HepG2 (cell line): ENCODE measurements around the gene ABHD17A. TPM values are rescaled to one million over a fixed set of nuclear protein-coding genes. Genes with fewer than 3 reads are reported as not detected.
A peak's percentile ranks its signal among the peaks of the same experiment; 100 is the strongest.

Source experiments
- ATF3 ChIP-seq: sonication (generic); formaldehyde crosslinking; IDR thresholded peaks from 2 replicates; pipeline ENCODE4 v1.4.0; 2020; ENCODE audit warnings: missing genetic modification reagents
- ATF6 ChIP-seq: sonication (generic); formaldehyde crosslinking; conservative IDR thresholded peaks from 2 replicates; pipeline ENCODE4 v1.4.0; 2020; ENCODE audit warnings: missing genetic modification reagents
- CCDC6 ChIP-seq: sonication (generic); formaldehyde crosslinking; IDR thresholded peaks from 2 replicates; pipeline ENCODE4 v1.8.1; 2022; ENCODE audit warnings: mild to moderate bottlenecking, missing genetic modification reagents, moderate library complexity
- CEBPZ ChIP-seq: IDR thresholded peaks from 2 replicates; pipeline ENCODE4 v1.6.1; 2012; ENCODE audit warnings: low read length, improper control_type of control experiment
- GRHL1 ChIP-seq: sonication (generic); formaldehyde crosslinking; conservative IDR thresholded peaks from 2 replicates; pipeline ENCODE4 v1.8.0; 2022; ENCODE audit warnings: missing genetic modification reagents
- HCFC1 ChIP-seq: fragments of 150-350 bp; IDR thresholded peaks from 2 replicates; pipeline ENCODE4 v1.6.1; 2014; ENCODE audit warnings: low read depth, low read length
- JDP2 ChIP-seq: sonication (generic); formaldehyde crosslinking; IDR thresholded peaks from 2 replicates; pipeline ENCODE4 v1.8.1; 2022; ENCODE audit warnings: missing genetic modification reagents, borderline replicate concordance
- MLLT10 ChIP-seq: sonication (generic); formaldehyde crosslinking; IDR thresholded peaks from 2 replicates; pipeline ENCODE4 v1.4.0; 2020; ENCODE audit warnings: missing genetic modification reagents
- NR0B2 ChIP-seq: sonication (generic); formaldehyde crosslinking; IDR thresholded peaks from 2 replicates; pipeline ENCODE4 v1.4.0; 2020; ENCODE audit warnings: mild to moderate bottlenecking, missing genetic modification reagents
- RCOR2 ChIP-seq: IDR thresholded peaks from 2 replicates; pipeline ENCODE4 v1.6.1; 2016; ENCODE audit warnings: missing biosample characterization, missing genetic modification reagents
- SP140L ChIP-seq: sonication (generic); formaldehyde crosslinking; IDR thresholded peaks from 2 replicates; pipeline ENCODE4 v1.4.0; 2020; ENCODE audit warnings: missing genetic modification reagents, borderline replicate concordance
- THAP7 ChIP-seq: sonication (generic); formaldehyde crosslinking; IDR thresholded peaks from 2 replicates; pipeline ENCODE4 v1.8.1; 2023; ENCODE audit warnings: mild to moderate bottlenecking, missing genetic modification reagents
- ZBTB26 ChIP-seq: IDR thresholded peaks from 2 replicates; pipeline ENCODE4 v1.6.1; 2016; ENCODE audit warnings: missing compliant biosample characterization, missing genetic modification reagents, borderline replicate concordance
- ZNF124 ChIP-seq: sonication (generic); formaldehyde crosslinking; IDR thresholded peaks from 2 replicates; pipeline ENCODE4 v1.4.0; 2020; ENCODE audit warnings: missing genetic modification reagents
- ZNF20 ChIP-seq: sonication (generic); formaldehyde crosslinking; IDR thresholded peaks from 2 replicates; pipeline ENCODE4 v1.4.0; 2020; ENCODE audit warnings: mild to moderate bottlenecking, moderate library complexity, missing genetic modification reagents
- ZNF547 ChIP-seq: sonication (generic); formaldehyde crosslinking; IDR thresholded peaks from 2 replicates; pipeline ENCODE4 v1.5.1; 2020; ENCODE audit warnings: mild to moderate bottlenecking, missing genetic modification reagents
- ZNF737 ChIP-seq: sonication (generic); formaldehyde crosslinking; IDR thresholded peaks from 2 replicates; pipeline ENCODE4 v1.5.0; 2020; ENCODE audit warnings: missing genetic modification reagents, mild to moderate bottlenecking, borderline replicate concordance
- ZNF83 ChIP-seq: sonication (generic); formaldehyde crosslinking; IDR thresholded peaks from 2 replicates; pipeline ENCODE4 v1.4.0; 2020; ENCODE audit warnings: missing genetic modification reagents, mild to moderate bottlenecking, borderline replicate concordance
- ZNF891 ChIP-seq: sonication (generic); formaldehyde crosslinking; IDR thresholded peaks from 2 replicates; pipeline ENCODE4 v1.5.0; 2020; ENCODE audit warnings: mild to moderate bottlenecking, missing genetic modification reagents
- polyA plus RNA-seq, 8 experiments: library from polyadenylated mRNA; depleted of rRNA in 3 of 8; stranded (reverse) in 7 of 8; unstranded in 1 of 8; fragments of >200 nt; fragmentation: Illumina TruSeq in 4 of 8; extraction: Trizol in 4 of 8; gene quantifications; 2 replicates each; pipeline versions ENCODE4 v1.2.1 to v1.2.3, GENCODE V29; 2011 to 2016; ENCODE audit warnings: low read depth in 4 of 8, missing spikeins in 1 of 8, mixed read lengths in 1 of 8; ENCODE audit not compliant: insufficient read depth in 1 of 8
- total RNA-seq, 5 experiments: library from RNA; depleted of rRNA; stranded (reverse); fragments of >200 nt; fragmentation: Illumina TruSeq; extraction: Trizol; gene quantifications; 2 replicates each; pipeline ENCODE4 v1.2.3, GENCODE V29; 2016; ENCODE audit warnings: low read depth in 1 of 5

Gene ABHD17A
- total and polyA plus RNA-seq, 2 of the 13 experiments (the other 11 are each of a cell fraction or from before 2014, with no cell fraction given), result 27.7 to 40.8 TPM

- TF ChIP-seq ZNF891 (CRISPR knock-in tag) (peak; percentile 43; the same call in 1 of the 2 replicates), CEBPZ (no peak), ZNF20 (CRISPR knock-in tag) (no peak), ZNF547 (CRISPR knock-in tag) (peak; percentile 31; the same call in 1 of the 2 replicates), JDP2 (CRISPR knock-in tag) (no peak), ZNF124 (0 out of 2 replicates have a peak, but pooled peaks have one; percentile 3), ATF3 (CRISPR knock-in tag) (no peak), ZBTB26 (CRISPR knock-in tag) (0 out of 2 replicates have a peak, but pooled peaks have one; percentile 24), THAP7 (CRISPR knock-in tag) (no peak), CCDC6 (CRISPR knock-in tag) (no peak), GRHL1 (CRISPR knock-in tag) (no peak), MLLT10 (no peak), HCFC1 (no peak; the same call in 1 of the 2 replicates), ZNF737 (CRISPR knock-in tag) (no peak), RCOR2 (no peak), ATF6 (CRISPR knock-in tag) (no peak), SP140L (CRISPR knock-in tag) (no peak), ZNF83 (CRISPR knock-in tag) (no peak), NR0B2 (0 out of 2 replicates have a peak, but pooled peaks have one; percentile 34)
Observed at GRCh38 chr19:1864480-1865171, 20.7 kb downstream of the ABHD17A start (continued).
